ENCODE measurements around the gene ABCA9. TPM values are rescaled to one million over a fixed set of nuclear protein-coding genes. Genes with fewer than 3 reads are reported as not detected.

Gene ABCA9
- total RNA-seq, 3 donors from 2014 or later, result 18.0 to 92.7 (median 56.7) TPM

DNA sequence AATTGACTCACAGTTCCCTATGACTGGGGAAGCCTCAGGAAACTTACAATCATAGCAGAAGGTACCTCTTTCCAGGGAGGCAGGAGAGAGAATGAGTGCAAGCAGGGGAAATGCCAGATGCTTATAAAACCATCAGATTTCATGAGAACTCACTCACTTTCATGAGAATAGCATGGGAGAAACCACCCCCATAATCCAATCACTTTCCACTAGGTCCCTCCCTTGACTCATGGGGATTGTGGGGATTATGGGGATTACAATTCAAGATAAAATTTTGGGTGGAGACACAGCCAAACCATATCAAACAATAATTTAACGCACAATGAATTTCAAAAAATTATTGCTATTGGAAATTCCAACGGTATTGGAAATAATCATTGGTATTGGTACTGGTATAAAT lies 15.1 kb downstream of the ABCA9 start:
- Histone ChIP-seq H3K36me3 (no peaks in the 10 kb centered on the region), H3K27ac (no peak overlapping the region), H3K9me3 (no peaks in the 10 kb centered on the region), H3K4me3 (no peak overlapping the region), H3K4me1 (no peaks in the 10 kb centered on the region), H3K27me3 (no peaks in the 10 kb centered on the region)
- intact Hi-C loops (cut with DNase I; ENCODE audit: low total_unique reads), result no loop called here
- no peak for DNase-seq (ENCODE audit: low spot score in 2 of 2)
- TF ChIP-seq POLR2A (IDR thresholded peaks at IDR 0.05) (no peak), POLR2AphosphoS5 (IDR thresholded peaks at IDR 0.05) (no peak)
- TF ChIP-seq, protein P1, sequence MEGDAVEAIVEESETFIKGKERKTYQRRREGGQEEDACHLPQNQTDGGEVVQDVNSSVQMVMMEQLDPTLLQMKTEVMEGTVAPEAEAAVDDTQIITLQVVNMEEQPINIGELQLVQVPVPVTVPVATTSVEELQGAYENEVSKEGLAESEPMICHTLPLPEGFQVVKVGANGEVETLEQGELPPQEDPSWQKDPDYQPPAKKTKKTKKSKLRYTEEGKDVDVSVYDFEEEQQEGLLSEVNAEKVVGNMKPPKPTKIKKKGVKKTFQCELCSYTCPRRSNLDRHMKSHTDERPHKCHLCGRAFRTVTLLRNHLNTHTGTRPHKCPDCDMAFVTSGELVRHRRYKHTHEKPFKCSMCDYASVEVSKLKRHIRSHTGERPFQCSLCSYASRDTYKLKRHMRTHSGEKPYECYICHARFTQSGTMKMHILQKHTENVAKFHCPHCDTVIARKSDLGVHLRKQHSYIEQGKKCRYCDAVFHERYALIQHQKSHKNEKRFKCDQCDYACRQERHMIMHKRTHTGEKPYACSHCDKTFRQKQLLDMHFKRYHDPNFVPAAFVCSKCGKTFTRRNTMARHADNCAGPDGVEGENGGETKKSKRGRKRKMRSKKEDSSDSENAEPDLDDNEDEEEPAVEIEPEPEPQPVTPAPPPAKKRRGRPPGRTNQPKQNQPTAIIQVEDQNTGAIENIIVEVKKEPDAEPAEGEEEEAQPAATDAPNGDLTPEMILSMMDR (IDR thresholded peaks at IDR 0.05), result no peak

DNA sequence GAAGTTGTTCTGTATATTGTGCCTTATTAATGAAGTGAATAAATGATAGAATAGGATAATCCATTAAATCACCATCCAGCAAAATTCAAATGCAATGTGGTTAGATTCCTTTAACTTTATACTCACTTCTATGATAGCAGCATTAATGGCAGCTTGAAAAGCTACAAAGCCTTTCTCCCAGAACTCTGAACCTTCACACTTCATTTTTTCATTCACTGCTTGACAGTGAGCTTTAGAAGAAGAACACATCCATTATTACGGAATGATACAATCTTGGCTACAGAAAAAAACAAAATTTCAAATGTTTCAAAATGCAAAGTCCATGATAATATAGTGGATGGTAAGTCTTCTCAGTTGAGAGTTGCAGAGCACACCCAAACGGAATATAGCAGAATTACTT lies 16.4 kb downstream of the ABCA9 start:
- intact Hi-C loops (cut with DNase I; ENCODE audit: low total_unique reads), result no loop called here
- no peaks in the 10 kb centered on the region for H3K4me1 ChIP-seq

DNA sequence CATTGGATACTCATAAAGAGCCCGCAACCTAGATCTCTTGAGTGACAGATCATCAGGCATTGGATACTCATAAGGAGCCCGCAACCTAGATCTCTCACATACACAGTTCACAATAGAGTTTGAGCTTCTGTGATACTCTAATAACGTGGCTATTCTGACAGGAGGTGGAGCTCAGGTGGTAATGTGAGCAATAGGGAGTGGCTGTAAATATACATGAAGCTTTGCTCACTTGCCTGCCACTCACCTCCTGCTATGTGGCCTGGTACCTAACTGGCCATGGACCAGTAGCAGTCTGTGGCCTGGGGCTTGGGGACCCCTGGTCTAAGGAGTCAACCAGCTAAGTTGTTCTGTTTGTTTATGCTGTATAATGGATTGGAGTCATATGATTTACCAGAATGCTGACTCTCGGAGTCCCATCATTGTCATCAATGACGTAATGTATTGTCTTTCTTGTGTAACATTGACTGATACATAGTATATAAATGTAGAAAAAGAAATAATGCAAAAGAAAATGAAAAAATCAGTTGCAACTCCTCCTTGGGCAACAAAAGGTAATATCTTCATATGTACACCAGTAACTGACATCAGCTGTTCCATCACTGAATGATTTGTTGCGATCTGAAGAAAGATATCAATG lies 17.5 kb downstream of the ABCA9 start:
- TF ChIP-seq POLR2A (IDR thresholded peaks at IDR 0.05) (no peak), POLR2AphosphoS5 (IDR thresholded peaks at IDR 0.05) (no peak)
- TF ChIP-seq, protein P1 (IDR thresholded peaks at IDR 0.05), result no peak
- H3K9me3 ChIP-seq, result no peaks in the 10 kb centered on the region
- H3K27me3 ChIP-seq, result no peaks in the 10 kb centered on the region
- no peak overlapping the region for H3K27ac ChIP-seq
- intact Hi-C loops (cut with DNase I; ENCODE audit: low total_unique reads), result no loop called here
- H3K4me3 ChIP-seq, result no peak overlapping the region
- DNase-seq (ENCODE audit: low spot score in 2 of 2), result no peak
- H3K4me1 ChIP-seq, result no peaks in the 10 kb centered on the region
- H3K36me3 ChIP-seq, result no peaks in the 10 kb centered on the region

More for the DNA sequence above, 16.4 kb downstream of the ABCA9 start:
- no peak for DNase-seq (ENCODE audit: low spot score in 2 of 2)
- Histone ChIP-seq H3K27ac (no peak overlapping the region), H3K36me3 (no peaks in the 10 kb centered on the region), H3K4me3 (no peak overlapping the region), H3K27me3 (no peaks in the 10 kb centered on the region), H3K9me3 (no peaks in the 10 kb centered on the region)
- TF ChIP-seq POLR2AphosphoS5 (IDR thresholded peaks at IDR 0.05) (no peak), POLR2A (IDR thresholded peaks at IDR 0.05) (no peak)
- TF ChIP-seq, protein P1 (IDR thresholded peaks at IDR 0.05), result no peak

DNA sequence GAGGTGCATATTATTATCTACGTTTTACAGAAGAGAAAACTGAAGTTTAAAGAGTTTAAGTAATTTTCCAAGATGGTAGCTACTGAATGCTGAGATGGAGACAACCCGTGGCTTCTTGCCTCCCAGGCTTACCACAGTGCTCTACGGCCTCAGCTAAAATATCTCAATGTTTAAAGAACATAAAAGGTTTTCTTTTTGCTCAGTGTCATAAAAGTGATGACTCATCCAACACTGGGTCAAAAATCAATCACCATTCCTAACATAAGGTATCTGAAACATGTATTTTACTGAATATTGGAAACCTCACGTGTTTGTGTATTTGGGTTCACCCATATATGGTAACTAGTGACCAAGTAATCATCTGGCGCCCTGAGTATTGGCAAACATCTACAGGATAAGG lies 18.4 kb downstream of the ABCA9 start:
- DNase-seq (ENCODE audit: low spot score in 2 of 2), result no peak
- Histone ChIP-seq H3K27me3 (no peaks in the 10 kb centered on the region), H3K27ac (no peak overlapping the region), H3K9me3 (no peaks in the 10 kb centered on the region), H3K36me3 (no peaks in the 10 kb centered on the region), H3K4me3 (no peak overlapping the region), H3K4me1 (no peaks in the 10 kb centered on the region)
- TF ChIP-seq POLR2A (IDR thresholded peaks at IDR 0.05), result no peak
- TF ChIP-seq, protein P1 (IDR thresholded peaks at IDR 0.05), result no peak
- no peak for TF ChIP-seq POLR2AphosphoS5 (IDR thresholded peaks at IDR 0.05)
- intact Hi-C loops (cut with DNase I; ENCODE audit: low total_unique reads), result no loop called here

DNA sequence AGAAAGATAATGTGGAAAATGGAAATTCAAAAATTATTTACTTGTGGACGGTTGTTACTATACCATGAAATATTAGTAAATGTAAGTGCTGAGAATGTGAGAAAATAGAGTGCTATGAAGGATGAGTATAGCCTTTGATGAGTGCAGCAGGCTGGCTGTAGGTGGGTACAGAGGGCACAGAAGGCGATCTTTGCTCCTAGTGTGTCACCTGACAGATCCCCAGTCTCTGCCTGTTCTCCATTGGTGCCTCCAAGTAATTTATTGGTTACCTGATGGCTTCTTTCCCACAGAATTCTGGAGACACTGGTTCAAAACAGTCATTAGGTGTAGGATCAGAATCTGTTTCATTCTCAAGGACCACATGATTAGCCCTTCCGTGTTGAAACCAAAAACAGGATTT lies 28.9 kb downstream of the ABCA9 start:
- no peak for DNase-seq (ENCODE audit: low spot score in 2 of 2)
- Histone ChIP-seq H3K4me1 (no peaks in the 10 kb centered on the region), H3K9me3 (no peaks in the 10 kb centered on the region), H3K4me3 (no peak overlapping the region), H3K27ac (no peak overlapping the region), H3K36me3 (no peaks in the 10 kb centered on the region), H3K27me3 (no peaks in the 10 kb centered on the region)
- TF ChIP-seq POLR2A (IDR thresholded peaks at IDR 0.05), result no peak
- TF ChIP-seq, protein P1 (IDR thresholded peaks at IDR 0.05), result no peak
- intact Hi-C loops (cut with DNase I; ENCODE audit: low total_unique reads), result no loop called here

Measured in breast epithelium (tissue), 4 donors.